Measurements from ENCODE around the gene CFI. TPM values are rescaled to one million over a fixed set of nuclear protein-coding genes. Genes with fewer than 3 reads are reported as not detected.

Gene CFI
- total RNA-seq, 1 donor from 2014 or later, result 23.9 TPM

Other genes with a start within 250 kb of the CFI start
- gene MCUB, start 241.8 kb downstream of the CFI start, total RNA-seq, result 48.6 and 73.6 TPM in 2 replicates
- gene CASP6, start 98.6 kb downstream of the CFI start, total RNA-seq, result 43.3 and 46.8 TPM in 2 replicates
- 12.6 and 14.8 TPM in 2 replicates for gene PLA2G12A, start 71.9 kb downstream of the CFI start, total RNA-seq
- 6.1 and 8.2 TPM in 2 replicates for gene GAR1, start 13.8 kb upstream of the CFI start, total RNA-seq
- gene RRH, start 26.0 kb upstream of the CFI start, total RNA-seq, result 0.07 TPM in 1 of 2 replicates, not detected in the other
- gene LRIT3, start 46.1 kb upstream of the CFI start, total RNA-seq, result 0.04 TPM in 1 of 2 replicates, not detected in the other
- gene EGF, start 110.9 kb upstream of the CFI start, total RNA-seq, result 0.04 and 0.07 TPM in 2 replicates

Measured in pulmonary artery endothelial cell (primary cell).